ENCODE results near the gene TNFAIP3.

DNA sequence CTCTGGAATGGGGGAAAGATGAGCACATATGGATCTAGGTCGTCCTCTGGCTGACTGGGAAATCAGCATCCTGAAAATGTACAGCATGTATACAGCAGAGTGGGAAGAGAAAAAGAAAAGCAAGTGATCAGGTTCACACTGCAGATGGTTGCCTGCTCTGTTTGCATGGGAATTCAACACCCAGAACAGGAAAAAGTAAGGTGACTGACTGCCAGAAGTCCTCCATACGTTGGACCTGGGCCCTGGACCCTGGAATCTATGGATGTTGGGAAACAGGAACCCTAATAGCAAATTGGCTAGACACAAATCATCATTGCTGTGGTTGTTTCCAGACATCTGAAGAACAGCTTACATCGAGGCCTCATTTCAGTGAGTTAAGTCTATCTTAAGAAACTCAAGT lies 30.3 kb upstream of the TNFAIP3 start:
- TF ChIP-seq CHD1 (IDR thresholded peaks at IDR 0.05; ENCODE audit: low read depth, low read length) (no peak), POLR2A (IDR thresholded peaks at IDR 0.05; ENCODE audit: low read depth, low read length) (no peak), BHLHE40 (IDR thresholded peaks at IDR 0.05; ENCODE audit: low read depth, low read length) (no peak), CEBPB (IDR thresholded peaks at IDR 0.05; ENCODE audit: low read depth, low read length) (no peak), FOS (IDR thresholded peaks at IDR 0.05; ENCODE audit: low read depth, low read length) (no peak)
- TF ChIP-seq, protein P1, sequence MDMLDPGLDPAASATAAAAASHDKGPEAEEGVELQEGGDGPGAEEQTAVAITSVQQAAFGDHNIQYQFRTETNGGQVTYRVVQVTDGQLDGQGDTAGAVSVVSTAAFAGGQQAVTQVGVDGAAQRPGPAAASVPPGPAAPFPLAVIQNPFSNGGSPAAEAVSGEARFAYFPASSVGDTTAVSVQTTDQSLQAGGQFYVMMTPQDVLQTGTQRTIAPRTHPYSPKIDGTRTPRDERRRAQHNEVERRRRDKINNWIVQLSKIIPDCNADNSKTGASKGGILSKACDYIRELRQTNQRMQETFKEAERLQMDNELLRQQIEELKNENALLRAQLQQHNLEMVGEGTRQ (IDR thresholded peaks at IDR 0.05; ENCODE audit: low read depth, low read length) = no peak
- TF ChIP-seq, protein P2, sequence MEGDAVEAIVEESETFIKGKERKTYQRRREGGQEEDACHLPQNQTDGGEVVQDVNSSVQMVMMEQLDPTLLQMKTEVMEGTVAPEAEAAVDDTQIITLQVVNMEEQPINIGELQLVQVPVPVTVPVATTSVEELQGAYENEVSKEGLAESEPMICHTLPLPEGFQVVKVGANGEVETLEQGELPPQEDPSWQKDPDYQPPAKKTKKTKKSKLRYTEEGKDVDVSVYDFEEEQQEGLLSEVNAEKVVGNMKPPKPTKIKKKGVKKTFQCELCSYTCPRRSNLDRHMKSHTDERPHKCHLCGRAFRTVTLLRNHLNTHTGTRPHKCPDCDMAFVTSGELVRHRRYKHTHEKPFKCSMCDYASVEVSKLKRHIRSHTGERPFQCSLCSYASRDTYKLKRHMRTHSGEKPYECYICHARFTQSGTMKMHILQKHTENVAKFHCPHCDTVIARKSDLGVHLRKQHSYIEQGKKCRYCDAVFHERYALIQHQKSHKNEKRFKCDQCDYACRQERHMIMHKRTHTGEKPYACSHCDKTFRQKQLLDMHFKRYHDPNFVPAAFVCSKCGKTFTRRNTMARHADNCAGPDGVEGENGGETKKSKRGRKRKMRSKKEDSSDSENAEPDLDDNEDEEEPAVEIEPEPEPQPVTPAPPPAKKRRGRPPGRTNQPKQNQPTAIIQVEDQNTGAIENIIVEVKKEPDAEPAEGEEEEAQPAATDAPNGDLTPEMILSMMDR (conservative IDR thresholded peaks at IDR 0.05; ENCODE audit: low read depth, low read length) = no peak
